Embryonic facial prominence (tissue), 1 donor: ENCODE measurements around the gene F7.
"Not testable (repeated sequence)": the region's sequence is repeated elsewhere in the genome, so short reads cannot be mapped to it uniquely, and the experiment has no call there.

Source experiments
- DNase-seq: peaks from one replicate; pipeline ENCODE4 v3.0.0-alpha.2; 2016; ENCODE audit errors: extremely low spot score

F7 gene

DNA sequence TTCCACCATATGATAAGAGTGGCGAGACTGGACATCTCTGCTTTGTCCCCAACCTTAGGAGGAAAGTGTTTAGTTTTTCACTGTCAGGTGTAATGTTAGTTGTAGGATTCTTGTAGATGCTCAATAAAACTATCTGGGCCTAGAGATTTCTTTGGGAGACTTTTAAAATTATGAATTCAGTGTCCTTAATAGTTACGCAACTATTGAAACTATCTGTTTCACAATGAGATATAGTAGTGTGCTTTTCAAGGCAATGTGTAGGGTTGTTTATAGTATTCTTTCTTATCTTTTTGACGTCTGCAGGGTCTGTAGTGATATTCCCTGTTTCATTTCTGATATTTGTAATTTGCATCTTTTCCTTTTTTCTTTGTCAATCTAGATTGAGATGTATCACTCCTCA lies 33.2 kb upstream of the F7 start:
- no peak for DNase-seq

DNA sequence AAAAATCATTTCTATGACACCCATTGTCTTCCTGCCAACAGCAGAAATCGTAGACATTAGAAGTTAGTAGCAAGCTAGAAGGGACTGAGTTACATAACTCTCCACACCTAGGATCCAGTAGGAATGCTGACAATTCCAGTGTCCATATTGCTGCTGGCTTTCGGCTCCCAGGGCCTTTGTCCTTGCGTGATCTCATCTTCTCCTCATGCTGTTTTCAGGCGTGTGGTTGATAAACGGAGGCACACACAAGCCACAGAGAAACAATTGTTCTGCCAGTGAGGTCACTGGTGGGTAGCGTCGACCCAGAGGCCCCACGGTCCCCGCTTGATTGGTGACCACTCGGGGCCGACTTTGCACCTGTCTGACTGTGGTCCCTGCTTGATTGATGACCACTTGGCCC lies 31.6 kb upstream of the F7 start:
- DNase-seq, result no peak

DNA sequence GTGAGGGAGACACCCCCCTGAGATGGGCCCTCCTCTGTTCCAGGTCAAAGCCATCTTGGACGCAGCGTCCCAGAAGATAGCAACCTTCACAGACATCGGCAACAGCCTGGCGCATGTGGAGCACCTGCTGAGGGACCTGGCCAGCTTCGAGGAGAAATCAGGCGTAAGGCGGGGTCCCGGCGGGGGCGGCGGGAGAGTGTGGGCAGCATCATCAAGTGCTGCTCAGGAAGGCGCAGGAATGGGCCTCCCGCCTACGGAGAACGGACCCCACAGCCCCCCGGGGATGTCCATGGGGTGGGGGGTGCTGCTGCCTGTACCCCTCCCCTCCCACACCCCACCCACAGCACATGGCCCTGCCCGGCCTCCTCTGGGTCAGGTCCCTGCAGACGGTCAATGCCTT lies 31.2 kb upstream of the F7 start:
- DNase-seq, result no peak

DNA sequence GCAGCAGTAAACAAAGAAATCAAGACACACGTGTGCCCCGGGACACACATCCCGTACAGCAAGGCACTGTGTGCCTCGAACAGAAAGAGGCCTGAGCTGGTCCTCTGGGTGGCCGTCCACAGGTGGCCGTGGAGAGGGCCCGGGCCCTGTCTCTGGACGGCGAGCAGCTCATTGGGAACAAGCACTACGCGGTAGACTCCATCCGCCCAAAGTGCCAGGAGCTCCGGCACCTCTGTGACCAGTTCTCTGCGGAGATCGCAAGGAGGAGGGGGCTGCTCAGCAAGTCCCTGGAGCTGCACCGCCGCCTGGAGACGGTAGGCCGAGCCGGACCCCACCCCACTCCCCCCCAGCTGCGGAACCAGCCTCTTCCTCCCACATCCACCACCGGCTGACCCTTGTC lies 30.7 kb upstream of the F7 start:
- no peak for DNase-seq

DNA sequence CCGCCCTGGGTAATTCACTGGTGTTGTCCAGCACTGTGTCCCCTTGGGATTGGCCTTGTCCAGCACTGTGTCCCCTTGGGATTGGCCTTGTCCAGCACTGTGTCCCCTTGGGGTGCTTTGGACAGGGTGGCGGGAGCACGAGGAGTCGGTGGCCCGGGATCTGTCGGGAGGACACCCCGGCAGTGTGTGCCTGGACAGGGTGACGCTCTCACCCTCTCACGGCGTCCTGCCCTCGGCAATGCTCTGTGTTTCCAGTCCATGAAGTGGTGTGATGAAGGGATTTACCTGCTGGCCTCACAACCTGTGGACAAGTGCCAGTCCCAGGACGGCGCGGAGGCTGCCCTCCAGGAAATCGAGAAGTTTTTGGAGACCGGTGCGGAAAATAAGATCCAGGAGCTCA lies 29.9 kb upstream of the F7 start:
- no peak for DNase-seq

DNA sequence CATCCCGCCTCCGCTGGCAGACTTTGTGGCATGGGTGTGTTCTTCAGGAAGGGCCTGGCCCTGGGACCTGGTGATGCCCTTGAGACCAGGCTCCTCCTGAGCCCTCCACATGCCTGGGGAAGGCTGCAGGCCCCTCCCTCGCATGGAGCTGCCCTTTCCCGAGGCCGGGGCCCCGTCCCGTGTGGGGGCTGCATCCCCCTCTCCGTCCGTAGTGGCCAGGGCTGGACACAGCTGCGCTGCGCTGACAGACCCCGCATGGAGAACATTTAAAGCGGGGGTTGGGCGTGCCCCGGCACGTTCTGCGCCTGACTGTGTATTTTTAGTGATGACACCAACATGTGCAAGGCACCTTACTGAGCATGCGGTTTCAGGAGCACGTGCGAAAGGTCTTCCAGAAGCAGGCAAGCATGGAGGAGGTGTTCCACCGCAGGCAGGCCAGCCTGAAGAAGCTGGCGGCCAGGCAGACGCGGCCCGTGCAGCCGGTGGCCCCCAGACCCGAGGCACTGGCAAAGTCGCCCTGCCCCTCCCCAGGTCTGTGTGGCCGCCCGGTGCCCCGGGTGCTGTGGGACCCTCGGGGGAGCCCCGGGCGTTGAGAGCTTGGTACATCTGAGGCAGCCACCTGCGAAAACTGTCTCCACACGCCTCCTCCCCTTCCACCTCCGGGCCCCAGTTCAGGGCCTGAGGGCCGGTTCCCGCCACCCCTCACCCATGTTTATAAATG lies 28.8 kb upstream of the F7 start:
- DNase-seq, result no peak

DNA sequence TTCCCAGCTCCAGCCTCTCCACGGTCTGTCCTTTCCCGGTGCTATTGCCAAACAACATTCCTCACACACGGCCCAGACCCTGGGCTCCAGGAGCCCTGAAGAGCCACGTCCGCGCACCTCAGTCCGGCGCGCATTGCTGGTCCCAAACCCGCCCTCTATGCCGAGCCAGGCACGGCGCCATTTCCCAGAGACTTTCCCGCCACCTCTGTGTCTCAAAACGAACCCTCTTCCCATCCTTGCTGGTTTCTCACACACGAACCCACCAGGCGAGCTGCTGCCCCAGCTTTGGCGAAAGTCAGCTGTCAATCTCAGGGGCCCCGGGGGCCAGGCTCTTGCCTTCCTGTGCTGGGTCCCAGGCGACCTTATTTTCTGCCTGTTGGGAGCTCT lies 28.0 kb upstream of the F7 start:
- DNase-seq, result no peak

DNA sequence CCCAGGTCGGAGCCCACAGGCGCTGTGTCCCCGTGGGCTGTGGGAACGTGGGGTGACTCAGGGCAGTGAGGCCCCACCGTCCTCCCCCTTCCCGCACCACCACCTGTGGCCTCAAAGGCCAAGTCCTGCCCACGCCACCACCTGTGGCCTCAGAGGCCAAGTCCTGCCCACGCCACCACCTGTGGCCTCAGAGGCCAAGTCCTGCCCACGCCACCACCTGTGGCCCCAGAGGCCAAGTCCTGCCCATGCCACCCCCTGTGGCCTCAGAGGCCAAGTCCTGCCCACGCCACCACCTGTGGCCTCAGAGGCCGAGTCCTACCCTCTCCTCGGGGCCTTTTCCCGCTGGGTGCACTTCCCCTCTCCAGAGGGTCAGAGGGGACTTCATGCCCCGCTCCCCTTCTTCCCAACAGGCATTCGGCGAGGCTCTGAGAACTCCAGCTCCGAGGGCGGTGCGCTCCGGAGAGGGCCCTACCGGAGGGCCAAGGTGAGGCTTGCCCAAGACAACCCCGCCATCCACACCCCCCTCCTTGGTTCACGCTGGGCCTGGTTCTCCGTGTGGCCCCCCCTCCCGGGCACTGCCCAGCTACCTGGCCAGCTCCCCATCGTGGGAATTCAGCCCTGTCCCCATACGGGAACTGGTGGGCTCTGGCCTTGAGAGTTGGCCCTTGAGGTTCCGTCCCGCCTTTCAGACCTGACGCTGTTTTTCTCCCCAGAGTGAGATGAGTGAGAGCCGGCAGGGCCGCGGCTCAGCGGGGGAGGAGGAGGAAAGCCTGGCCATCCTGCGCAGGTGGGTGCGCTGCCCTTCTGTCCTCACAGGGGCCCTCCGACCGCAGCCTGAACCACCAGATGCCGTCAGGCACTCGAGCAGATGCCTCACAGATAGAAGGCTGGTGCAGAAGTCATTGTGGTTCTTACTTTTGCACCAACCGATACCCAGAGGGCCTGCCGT lies 27.4 kb upstream of the F7 start:
- no peak for DNase-seq

DNA sequence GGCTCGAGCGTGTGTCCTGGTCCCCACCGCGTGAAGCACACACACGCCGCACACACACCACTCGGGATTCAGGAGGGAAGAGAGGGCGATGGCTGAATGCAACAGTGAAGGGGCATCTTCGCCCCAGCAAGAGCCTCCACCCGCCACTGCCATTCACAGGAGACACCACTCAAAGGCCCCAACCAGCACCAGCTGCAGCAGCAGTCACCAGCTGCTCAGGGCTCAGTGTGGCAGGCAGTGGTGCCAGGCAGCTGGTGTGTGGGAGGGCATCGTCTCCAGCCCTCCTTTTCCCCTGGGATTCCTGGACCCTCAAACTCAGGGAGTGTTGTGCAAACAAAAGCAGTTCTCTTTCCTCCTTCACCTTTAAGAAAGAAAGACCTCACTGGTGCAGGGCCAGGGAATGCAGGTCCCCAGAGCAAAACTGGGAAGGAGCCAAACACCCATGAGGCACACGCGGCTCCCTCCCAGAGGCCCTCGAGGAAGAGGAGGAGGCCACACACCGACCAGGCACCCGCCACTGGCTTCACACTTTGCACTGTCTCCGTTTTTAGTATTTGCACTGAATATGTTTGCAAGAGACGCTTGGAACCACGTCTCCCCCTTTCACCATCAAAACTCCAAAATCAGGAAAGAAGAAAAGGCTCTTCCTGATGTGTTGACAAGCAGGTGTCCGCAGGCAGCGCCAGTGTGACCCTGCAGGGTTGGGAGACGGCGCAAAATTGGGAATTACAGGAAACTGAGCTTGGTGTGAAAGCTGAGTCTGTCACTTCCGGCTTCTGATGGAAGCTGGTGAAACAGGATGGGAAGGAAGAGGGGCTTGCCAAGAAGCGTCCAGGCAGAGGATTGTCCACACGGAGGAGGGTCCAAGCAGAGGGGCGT lies 26.4 kb upstream of the F7 start:
- DNase-seq, result no peak

DNA sequence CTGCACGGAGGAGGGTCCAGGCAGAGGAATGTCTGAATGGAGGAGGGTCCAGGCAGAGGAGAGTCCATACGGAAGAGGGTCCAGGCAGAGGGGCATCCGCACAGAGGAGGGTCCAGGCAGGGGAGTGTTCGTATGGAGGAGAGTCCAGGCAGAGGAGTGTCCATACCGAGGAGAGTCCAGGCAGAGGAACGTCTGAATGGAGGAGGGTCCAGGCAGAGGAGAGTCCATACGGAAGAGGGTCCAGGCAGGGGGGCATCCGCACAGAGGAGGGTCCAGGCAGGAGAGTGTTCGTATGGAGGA lies 25.9 kb upstream of the F7 start:
- not testable (repeated sequence) for DNase-seq

DNA sequence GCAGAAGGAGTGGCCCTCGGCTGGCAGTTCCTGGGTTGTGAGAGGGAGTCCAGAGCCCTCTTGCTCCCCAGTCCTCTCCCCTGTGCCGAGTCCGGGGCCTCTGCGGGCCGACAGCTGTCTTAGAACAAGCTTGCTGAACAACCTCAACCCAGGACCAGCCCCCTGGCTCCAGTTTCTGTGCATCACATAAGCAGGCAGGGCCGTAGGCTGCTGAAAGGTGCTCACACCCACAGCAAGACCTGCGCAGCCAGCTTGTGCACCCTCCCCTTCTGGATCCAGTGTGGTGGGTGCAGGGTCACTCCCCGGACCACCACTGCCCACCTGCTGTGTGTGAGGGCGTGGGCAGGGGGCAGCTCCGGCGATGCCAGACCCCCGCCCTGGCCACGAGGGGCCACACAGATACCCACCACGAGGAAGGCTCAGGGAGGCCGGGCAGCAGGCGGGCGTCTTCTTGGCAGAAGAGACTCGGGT lies 25.2 kb upstream of the F7 start:
- DNase-seq, result no peak

DNA sequence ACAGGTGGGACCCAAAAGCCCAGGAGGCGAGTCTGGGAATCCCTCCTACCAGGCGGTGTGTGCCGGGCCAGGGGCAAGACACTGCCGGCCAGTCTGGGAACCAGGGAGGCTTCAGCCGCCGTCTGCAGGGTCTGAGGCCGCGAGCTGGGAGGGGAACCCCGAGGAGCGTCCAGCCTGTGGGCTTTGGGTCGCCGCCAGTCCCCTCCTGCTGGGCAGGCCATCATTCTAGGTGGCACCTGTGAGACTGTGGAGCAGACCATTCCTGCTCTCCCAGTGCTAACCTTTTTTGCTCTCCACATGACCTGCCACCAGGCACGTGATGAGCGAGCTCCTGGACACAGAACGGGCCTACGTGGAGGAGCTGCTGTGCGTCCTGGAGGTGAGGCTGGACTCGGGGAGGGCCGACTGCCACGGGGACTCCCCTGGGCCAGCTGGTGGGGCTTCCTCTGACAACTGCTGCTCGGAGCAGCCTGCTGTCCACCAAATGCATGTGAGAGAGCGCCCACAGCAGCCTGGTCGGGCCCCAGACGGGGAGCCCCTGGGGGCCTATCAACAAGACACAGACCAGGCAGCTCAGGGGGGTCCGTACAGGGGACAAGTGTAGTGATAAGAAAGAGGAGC lies 24.6 kb upstream of the F7 start:
- DNase-seq, result no peak

DNA sequence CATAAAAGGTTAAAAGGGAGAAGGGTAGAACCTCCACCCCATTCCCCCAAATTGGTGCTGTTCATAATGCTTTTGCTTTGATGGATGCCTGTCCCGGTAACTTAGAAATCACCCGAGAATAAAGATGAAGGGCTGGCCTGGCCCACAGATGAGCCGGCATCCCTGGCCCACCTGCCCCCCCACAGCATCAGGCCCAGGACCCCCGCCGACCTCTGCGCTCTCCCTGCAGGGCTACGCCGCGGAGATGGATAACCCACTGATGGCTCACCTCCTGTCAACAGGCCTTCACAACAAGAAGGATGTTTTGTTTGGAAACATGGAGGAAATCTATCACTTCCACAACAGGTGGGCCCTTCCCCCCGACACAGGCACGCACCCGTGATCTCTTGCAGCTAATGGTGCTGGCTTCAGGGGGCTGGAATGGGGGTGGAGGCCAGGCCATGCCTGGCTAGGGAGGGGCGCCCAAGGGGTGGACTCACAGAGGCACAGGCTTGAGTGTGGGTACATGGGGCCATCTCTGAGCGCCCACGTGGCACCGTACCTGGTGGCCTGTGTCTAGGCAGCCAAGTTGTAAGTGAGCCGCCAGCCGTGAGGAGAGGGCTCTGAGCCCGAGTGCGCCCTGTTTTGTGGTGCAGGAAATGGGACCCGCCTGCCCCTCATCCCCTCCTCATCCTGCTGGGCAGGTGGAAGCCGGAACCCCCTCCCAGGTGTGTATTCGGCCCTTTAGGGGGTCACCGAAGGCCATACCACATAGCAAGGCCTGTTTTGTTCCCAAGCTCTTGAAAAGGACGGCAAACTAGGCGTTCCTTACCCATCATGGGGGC lies 23.2 kb upstream of the F7 start:
- no peak for DNase-seq

DNA sequence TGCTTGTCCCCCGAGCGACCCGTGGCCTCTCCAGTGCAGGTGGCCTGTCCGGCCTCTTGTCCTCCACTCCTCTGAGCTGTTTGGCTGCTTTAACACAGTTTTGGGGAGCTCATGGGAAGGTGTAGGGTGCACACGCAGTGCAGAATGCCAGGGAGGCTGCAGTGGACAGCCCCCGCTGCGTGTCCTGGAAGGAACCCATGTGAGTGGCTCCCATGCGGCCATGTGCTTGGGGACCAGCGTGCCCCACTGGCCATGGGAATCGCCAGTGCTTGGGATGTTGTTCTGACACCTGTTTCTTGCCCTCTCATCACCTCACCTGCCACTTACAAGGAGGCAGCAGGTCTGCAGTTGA lies 22.6 kb upstream of the F7 start:
- DNase-seq, result no peak

DNA sequence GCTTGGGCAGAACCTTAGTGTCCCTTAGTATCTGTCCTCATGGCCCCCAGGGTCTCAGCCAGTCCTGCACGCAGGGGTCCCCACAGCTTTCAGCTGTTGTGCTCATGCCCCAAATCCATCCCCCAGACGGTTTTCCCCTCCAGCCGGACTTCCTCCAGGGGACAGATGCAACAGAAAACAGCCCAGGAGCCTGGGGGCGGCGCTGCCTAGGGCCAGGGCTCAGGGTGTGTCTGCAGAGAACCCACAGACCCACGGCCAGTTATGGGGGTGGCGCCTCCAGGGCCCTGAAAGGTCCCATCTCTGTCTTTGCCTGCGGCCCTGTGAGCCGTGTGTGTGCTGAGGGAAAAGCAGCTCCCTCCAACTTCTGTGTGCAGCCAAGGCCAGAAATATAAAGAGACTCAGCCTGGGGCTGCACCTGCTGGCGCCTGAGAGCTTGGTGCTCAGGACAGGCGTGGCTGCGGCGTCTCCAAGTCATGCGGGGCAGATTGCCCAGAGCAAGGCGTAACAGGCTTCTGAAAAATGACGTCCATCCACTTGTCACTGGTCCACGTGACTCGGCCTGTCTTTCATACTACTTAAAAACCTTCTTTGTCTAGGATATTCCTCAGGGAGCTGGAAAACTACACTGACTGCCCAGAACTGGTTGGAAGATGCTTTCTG lies 22.1 kb upstream of the F7 start:
- no peak for DNase-seq

DNA sequence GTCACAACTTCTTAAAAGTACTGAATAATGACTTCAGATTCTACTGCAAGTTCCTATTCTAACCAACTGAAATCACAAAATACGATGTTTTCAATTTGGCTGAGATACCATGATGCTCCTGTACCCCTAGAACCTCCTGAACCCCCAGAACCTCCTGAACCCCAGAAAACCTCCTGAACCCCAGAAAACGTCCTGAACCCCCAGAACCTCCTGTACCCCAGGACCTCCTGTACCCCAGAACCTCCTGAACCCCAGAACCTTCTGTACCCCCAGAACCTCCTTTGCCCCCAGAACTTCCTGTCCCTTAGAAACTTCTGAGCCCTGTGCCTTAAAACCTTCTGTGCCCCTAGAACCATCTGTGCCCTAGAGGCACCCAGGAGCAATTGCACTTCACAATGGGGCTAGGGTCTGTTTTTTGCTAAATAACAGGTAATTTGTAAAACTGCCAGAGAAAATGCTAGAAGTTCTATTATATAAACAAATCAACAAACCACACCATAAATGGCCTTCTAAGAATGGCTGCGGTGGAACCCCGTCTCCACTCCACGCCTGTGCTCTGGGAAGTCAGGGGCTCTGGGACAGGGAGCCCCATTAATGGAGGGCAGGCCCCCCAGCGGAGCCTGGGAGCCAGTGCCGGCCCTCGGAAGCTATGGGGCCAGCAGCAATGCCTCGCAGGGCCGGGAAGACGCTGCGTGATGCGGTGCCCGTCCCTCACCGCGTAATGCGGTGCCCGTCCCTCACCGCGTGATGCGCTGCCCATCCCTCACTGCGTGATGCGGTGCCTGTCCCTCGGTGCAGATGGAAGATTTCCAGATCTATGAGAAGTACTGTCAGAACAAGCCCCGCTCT lies 21.3 kb upstream of the F7 start:
- DNase-seq, result no peak

DNA sequence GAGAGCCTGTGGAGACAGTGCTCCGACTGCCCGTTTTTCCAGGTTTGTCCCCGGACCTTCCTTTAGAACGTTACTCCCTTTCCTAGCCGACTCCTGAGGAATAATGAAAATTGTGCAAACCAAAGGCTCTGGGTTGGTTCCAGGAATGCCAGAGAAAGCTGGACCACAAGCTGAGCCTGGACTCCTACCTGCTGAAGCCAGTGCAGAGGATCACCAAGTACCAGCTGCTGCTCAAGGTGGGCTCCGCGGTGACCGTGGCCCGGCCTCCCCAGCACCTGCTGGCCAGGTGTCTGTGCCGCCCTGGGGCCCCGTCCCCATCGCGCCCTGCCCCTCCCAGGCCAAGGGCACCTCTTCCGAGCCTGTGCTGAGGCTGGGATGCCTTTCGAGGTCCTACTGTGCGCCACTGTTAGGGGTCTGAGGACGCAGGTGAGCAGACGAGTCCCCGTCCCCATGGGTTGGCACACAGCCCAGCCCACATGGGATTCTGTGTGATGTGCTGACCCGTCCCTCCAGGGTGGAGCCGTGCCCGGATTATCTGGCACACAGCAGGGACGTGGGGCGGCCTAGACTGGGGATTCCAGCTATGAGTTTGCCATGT lies 20.5 kb upstream of the F7 start:
- DNase-seq, result no peak

DNA sequence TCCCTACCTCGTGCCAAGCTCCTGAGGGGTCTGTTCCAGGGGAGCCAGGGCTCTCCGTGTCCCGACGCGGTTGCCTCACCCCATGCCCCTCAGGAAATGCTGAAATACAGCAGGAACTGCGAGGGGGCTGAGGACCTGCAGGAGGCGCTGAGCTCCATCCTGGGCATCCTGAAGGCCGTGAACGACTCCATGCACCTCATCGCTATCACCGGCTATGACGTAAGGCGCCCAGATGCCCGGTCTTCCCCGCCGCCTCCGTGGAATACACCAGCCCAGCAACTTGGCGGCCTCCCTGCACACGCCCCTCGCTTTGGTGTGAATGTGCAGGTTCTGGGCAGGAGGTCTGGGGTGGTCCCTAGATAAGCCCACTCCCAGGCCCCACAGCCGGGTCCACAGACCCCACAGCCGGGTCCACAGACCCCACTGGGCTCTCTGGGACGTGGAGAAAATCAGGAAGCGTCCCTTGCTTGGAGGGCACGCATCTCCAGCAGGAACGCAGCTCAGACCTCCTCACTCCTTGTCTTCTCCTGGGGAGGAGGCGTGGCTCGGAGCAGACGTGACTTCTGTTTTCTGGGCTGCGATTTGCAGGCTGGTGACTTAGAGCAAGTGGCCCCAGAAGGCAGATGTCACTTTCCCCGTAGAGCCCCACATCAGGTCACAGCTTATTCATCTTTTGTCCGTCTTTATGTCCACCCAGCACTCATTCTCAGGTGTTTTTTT lies 19.4 kb upstream of the F7 start:
- no peak for DNase-seq
